Ishikawa (cell line): Measurements from ENCODE around the gene SUFU.

Source experiments
- CEBPB ChIP-seq: IDR thresholded peaks from 2 replicates; pipeline ENCODE4 v1.6.1; 2012
- CREB1 ChIP-seq: IDR thresholded peaks from 2 replicates; pipeline ENCODE4 v1.6.1; 2012; ENCODE audit warnings: low read depth
- EP300 ChIP-seq: IDR thresholded peaks from 2 replicates; pipeline ENCODE4 v1.6.1; 2012; ENCODE audit warnings: borderline replicate concordance
- FOXM1 ChIP-seq: IDR thresholded peaks from 2 replicates; pipeline ENCODE4 v1.6.1; 2012; ENCODE audit warnings: low read depth, borderline replicate concordance
- NFIC ChIP-seq: IDR thresholded peaks from 2 replicates; pipeline ENCODE4 v1.6.1; 2012
- RAD21 ChIP-seq: IDR thresholded peaks from 2 replicates; pipeline ENCODE4 v1.6.1; 2012; ENCODE audit warnings: low read depth
- TEAD4 ChIP-seq: IDR thresholded peaks from 2 replicates; pipeline ENCODE4 v1.6.1; 2012

Gene SUFU

DNA sequence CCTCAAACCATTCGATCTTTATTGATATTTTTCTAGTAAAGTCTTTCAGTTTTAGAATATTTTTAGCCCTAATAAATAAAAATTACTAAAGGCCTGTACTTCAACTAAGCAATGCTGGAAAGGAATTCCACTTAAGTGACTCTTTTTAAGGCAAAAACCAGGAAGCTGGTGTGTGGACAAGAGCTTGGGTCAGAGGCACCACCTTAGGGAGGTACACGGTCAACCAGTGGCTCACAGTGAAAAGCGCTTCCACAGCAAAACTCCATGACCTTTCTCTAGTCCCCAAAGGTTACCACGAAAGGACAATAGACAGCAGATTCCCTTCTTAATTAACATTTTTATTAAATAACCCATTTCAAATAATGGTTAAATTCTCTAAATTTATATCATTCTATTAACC, 179.2 kb downstream of the SUFU start:
- TF ChIP-seq NFIC: no peak
- TF ChIP-seq RAD21: no peak
- no peak for TF ChIP-seq CREB1
- TF ChIP-seq CEBPB: no peak
- TF ChIP-seq EP300: no peak
- TF ChIP-seq FOXM1: no peak
- TF ChIP-seq TEAD4: no peak
